GM18517 (cell line): ENCODE results near the gene ANO3.
A peak's percentile ranks its signal among the peaks of the same experiment; 100 is the strongest.
"Not testable (repeated sequence)": the region's sequence is repeated elsewhere in the genome, so short reads cannot be mapped to it uniquely, and the experiment has no call there.

Experiments
- ATAC-seq: cut with Tn5 transposase; IDR thresholded peaks from one replicate; pipeline ENCODE4 v1.9.1; 2021; ENCODE audit warnings: mild to moderate bottlenecking, moderate library complexity; ENCODE audit not compliant: unreplicated experiment

The ANO3 gene

GRCh38 chr11:26571861-26572654 lies 240.1 kb downstream of the ANO3 start, which contains the start of gene MUC15:
TSS of gene MUC15 (minus strand) at chr11:26572263. CDS start at chr11:26567094, 5,169 bp downstream.
- no peak for ATAC-seq

DNA sequence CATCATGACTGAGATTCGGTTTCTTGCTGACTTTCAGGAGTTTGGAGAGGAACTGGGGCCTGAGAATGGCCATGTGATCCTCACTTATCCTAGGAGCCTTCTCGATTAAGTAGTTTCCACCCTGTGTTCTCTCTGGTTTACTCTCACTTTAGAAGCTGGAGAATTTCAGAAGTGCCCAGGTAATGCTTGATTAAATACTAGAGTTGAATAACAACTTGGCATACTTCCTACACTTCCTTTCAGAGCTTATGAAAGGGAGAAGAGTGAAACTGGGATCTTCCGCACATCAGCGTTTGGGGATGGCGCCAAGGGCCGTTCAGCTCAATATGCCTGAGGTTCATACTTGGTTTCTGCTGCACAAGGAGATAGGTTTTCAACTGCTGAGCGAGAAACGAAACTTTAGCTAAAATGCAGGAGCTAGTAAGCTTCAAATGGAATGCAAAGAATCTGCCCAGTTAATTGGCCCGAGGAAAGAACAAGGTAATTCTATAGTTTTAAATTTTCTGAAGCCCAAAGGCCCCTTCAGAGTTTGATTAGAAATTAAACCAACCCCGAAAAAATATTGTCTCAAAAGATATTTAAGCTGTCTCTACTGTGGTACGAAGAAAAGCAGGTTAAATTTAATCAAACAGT lies 241.0 kb downstream of the ANO3 start:
- ATAC-seq, result no peak

GRCh38 chr11:26573896-26574295 lies 242.0 kb downstream of the ANO3 start:
- ATAC-seq, result no peak

GRCh38 chr11:26575946-26576345 lies 244.0 kb downstream of the ANO3 start:
- ATAC-seq, result no peak

DNA sequence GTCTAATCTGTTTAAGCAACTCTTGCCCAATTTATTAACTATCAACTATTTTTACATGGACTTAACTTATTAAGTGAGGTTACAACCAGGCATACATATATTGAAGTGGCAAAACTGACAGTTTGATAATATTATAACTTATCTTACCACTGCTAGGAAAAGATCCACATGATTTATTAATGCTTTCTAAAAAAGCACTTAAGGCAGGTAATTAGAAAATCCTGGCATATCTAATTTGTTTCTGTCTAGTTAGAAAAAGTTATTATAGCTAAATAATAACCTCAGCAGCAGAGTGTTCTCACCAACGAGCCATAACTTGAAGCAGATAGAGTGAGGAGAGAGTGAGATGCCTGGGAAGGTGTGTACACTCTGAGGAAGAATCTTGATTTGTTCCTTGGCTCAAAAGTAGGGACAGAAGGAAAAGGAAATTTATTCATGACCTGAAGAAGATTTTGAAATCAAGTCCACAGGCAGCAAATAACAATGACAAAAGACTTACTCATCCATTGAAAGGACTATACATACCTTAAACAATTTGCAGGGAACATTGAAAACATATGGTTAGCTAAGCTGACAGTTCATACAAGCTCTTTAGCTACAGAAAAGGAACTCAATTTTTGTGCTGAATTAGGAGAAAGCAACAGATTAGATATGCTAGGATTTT lies 247.2 kb downstream of the ANO3 start:
- no peak for ATAC-seq

GRCh38 chr11:26579683-26580082 lies 247.8 kb downstream of the ANO3 start:
- no peak for ATAC-seq

DNA sequence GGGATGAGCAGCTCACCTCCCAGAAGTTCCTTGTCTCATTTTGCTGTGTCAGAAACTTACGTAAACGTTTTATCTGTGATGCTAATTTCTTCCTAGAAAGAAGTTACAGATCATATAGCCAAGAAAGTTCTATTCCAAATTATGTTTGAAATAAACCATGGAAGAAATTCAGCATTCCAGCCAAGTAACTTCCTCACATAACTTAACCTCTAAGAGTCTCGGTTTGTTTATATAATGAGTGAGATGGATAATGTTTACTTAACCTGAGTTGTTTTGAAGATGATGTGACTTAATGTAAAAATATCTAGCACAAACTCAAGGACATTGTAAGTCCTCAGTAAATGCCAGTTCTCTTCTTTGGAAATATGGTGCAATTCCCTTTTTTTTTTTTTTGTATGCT lies 249.0 kb downstream of the ANO3 start:
- ATAC-seq, result no peak

DNA sequence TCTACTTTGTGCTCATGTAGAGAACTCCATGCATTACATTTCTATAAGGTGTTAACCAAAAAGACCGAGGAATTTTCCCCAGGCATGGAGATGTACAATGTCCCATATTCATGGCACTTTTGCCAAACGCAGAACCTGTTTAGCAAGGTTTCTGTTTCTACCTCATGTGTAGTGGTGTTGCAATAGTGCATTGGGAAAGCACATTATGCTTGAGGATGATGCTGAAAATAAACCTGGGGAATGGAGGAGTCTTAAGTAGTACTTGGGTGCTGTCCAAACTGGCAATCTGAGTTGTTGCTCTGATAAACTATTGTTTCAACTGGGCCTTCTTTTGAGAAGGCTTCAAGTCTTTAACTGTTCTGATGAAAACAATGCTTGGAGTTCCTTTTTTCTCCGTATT lies 251.6 kb downstream of the ANO3 start:
- no peak for ATAC-seq

DNA sequence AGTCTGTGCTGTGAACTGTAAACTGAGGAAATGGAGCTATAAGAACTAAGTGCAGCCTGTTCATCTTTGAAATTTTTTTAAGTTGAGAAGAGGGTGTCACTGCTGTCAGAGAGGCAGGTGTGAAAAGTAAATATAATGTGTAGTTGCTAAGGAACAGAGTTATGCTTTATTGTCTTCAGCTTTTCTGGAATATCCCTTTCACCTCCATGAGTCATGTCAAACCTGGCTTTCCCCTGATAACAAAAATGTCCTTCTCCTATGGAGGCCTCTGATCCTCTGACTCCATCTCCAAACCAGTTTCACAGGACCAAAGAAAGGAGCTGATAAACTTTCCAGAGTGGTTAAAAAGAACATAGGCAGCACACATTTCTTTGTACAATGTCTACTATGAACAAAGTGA lies 252.9 kb downstream of the ANO3 start:
- no peak for ATAC-seq

GRCh38 chr11:26587073-26587472 lies 255.1 kb downstream of the ANO3 start:
- ATAC-seq, result no peak

GRCh38 chr11:26593691-26594090 lies 261.8 kb downstream of the ANO3 start:
- no peak for ATAC-seq

DNA sequence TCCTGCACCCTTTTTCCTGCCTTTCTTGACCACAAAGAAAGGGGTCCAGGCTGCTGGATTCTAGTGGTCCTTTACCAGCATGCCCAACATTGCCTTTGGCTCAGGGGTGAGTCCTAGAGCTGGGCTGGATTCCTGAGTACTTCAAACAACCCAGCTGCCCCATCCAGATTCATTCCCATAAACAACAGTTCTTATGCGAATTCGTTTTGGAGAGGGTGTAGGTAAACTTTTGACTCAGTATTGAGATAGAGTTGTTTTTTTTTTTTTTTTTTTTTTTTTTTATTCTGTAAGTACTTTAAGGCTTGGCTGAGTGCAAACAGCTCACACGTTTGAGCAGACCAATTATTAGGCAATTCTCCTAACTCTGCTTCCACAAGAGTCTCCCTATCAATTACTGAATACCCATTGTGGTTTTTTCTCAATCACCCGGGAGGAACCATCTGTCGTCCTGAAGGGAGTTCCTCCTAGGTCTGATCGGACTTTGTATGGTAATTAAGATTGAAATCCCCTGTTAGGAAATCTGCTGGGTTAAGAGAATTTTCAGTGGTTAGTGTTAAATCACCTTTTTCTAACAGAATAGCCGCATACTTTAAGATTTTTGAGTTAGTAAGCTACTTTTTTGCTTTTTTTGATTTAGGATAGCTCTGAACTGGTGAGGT lies 263.4 kb downstream of the ANO3 start:
- not testable (repeated sequence) for ATAC-seq

DNA sequence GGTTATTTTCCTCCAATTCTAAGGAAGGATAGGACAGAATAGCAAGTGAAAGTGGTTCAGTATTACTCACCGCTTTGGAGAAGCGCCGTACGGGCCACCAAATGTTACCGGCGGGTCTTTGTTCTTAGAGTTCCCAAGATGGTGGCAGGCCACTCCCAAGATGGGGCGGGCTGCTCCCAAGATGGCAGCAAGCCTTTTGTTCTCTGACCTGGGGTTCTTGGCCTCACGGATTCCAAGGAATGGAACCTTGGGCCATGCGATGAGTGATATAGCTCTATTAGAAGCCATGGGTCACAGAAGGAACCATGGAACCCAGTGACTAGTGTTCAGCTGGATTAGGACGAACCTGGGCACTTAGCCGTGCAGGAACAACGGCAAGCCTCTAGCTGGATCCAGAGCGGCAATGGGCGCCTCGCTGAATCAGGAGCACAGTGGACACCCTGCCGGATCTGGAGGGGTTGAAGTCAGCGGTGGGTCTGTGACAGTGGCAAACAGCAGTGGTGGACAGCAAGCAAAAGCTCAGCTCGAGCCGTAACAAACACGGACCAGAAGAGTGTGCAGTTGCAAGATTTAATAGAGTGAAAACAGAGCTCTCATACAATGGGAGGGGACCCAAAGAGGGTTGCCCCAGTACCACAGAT lies 265.2 kb downstream of the ANO3 start:
- ATAC-seq, result not testable (repeated sequence)

DNA sequence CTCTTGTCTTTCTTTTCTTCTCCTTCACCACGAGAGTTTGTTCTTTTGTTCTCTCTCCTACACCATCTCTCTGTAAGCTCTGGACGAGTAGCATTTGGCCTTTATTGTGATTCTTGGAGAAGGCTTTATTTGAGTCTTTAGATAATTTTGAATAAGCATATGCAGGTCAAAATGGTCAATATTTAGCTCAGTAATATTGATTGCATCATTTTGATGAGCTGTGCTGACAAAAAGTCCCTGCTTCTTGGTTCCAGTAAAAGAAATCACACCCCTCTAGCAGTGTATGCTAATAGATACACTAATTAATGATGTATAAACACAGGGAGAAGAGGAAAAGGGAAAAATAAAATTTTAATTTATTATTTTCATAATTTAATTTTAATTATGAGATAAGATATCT lies 266.0 kb downstream of the ANO3 start:
- no peak for ATAC-seq

- ATAC-seq, result no peak
Observed at GRCh38 chr11:26599425-26599824, 267.5 kb downstream of the ANO3 start.

DNA sequence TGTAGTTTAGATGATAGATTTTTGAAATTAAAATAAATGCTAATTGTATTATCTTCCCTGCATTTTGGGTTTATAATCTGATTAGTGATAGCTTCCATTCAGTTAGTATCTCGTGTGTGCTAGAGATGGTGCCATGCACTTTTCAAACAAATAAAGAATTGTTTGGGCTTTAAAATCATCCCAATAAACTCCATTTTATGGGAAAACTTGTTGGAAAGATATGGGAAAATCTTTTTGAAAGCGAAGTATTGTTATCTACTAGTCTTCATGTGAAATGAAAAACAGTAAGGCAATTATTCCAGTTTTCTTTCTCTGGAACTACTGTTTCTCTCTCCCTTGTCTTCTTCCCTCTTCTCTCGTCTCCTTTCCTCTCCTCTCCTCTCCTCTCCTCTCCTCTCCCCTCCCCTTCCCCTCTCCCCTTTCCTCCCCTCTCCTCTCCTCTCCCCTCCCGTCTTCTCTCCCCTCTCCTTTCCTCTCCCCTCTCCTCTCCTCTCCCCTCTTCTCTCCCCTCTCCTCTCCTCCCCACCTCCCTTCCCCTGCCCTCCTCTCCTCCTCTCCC lies 268.0 kb downstream of the ANO3 start:
- no peak for ATAC-seq

DNA sequence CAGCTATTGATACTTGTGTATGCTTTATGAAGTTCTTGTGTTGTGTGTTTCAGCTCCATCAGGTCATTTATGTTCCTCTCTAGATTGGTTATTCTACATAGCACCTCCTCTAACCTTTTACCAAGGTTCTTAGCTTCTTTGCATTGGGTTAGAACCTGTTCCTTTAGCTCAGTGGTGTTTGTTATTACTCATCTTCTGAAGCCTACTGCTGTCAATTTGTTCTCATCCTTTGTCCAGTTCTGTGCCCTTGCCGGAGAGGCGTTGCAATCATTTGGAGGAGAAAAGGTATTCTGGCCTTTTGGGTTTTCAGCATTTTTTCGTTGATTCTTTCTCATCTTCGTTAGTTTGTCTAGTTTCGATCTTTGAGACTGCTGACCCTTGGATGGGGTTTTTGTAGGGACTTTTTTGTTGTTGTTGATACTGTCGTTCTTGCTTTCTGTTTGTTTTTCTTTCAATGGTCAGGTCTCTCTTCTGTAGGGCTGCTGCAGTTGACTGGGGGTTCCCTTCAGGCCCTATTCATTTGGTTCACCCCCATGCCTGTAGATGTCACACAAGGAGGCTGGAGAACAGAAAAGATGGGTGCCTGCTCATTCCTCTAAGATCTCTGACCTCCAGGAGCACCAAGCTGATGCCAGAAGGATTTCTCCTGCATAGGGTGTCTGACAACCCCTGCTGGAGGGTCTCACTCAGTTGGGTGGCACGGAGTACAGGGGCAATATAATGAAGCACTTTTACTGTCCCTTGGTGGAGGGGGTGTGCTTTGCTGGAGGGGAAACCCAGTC lies 276.0 kb downstream of the ANO3 start:
- peak; percentile 64 for ATAC-seq

- ATAC-seq, result peak; percentile 27
Observed at GRCh38 chr11:26608507-26609146, 276.7 kb downstream of the ANO3 start.

DNA sequence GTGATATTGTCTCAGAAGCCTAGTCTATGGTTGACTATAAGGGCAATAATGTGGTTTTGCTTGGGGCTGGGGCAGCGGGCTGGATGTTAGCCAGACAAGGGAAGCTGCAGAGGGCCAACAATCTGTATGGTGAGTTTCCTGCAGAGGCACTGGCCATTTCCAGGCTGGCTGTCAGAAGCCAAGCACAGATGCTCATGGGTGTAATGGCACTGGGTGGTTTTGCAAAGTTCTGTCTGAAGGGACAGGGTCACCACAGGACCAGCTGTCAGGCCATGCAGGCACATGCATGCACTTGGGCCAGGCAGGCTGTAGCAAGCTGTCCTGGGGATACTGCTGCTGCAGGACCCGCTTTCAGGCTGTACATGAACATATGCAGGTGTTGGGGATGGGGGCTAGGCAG lies 281.8 kb downstream of the ANO3 start:
- ATAC-seq, result no peak
